HEK293 (cell line): Measurements from ENCODE around the gene PPP1R11.

ENCODE experiments used
- BCL6B ChIP-seq: fragments of 450-650 bp; formaldehyde crosslinking; IDR thresholded peaks from 2 replicates; pipeline ENCODE4 v1.5.1; 2017; ENCODE audit warnings: missing biosample characterization, missing genetic modification characterization
- CTCF ChIP-seq: fragments of 450-650 bp; formaldehyde crosslinking; IDR thresholded peaks from 2 replicates; pipeline ENCODE4 v1.5.1; 2016; ENCODE audit warnings: missing biosample characterization, missing genetic modification characterization
- MZF1 ChIP-seq: fragments of 450-650 bp; formaldehyde crosslinking; IDR thresholded peaks from 2 replicates; pipeline ENCODE4 v1.5.1; 2017; ENCODE audit warnings: missing biosample characterization, missing genetic modification characterization, borderline replicate concordance
- SALL2 ChIP-seq: fragments of 450-650 bp; formaldehyde crosslinking; IDR thresholded peaks from 2 replicates; pipeline ENCODE4 v1.5.0; 2017; ENCODE audit warnings: missing biosample characterization, mild to moderate bottlenecking, missing genetic modification characterization, borderline replicate concordance
- ZNF18 ChIP-seq: fragments of 450-650 bp; formaldehyde crosslinking; IDR thresholded peaks from 2 replicates; pipeline ENCODE4 v1.5.1; 2016; ENCODE audit warnings: missing biosample characterization, missing genetic modification characterization
- ZNF302 ChIP-seq: fragments of 450-650 bp; formaldehyde crosslinking; IDR thresholded peaks from 2 replicates; pipeline ENCODE4 v1.5.1; 2016; ENCODE audit warnings: missing biosample characterization, missing genetic modification characterization, low read depth
- ZNF433 ChIP-seq: fragments of 450-650 bp; formaldehyde crosslinking; IDR thresholded peaks from 2 replicates; pipeline ENCODE4 v1.5.1; 2016; ENCODE audit warnings: missing biosample characterization, missing genetic modification characterization, low read depth
- ZNF48 ChIP-seq: fragments of 450-650 bp; formaldehyde crosslinking; IDR thresholded peaks from 2 replicates; pipeline ENCODE4 v1.5.1; 2016; ENCODE audit warnings: missing biosample characterization, missing genetic modification characterization
- ZNF514 ChIP-seq: fragments of 450-650 bp; formaldehyde crosslinking; IDR thresholded peaks from 2 replicates; pipeline ENCODE4 v1.5.1; 2016; ENCODE audit warnings: missing biosample characterization, missing genetic modification characterization
- ZNF768 ChIP-seq: fragments of 450-650 bp; formaldehyde crosslinking; IDR thresholded peaks from 2 replicates; pipeline ENCODE4 v1.5.1; 2018; ENCODE audit warnings: missing biosample characterization, mild to moderate bottlenecking, missing genetic modification characterization

GRCh38 chr6:30111266-30111856 lies 44.4 kb downstream of the PPP1R11 start:
- no peak for TF ChIP-seq ZNF514 (tag by site-specific recombination)
- TF ChIP-seq CTCF: no peak
- no peak for TF ChIP-seq ZNF768 (tag by site-specific recombination)
- TF ChIP-seq ZNF433 (tag by site-specific recombination): no peak
- no peak for TF ChIP-seq ZNF48 (tag by site-specific recombination)
- TF ChIP-seq ZNF302 (tag by site-specific recombination): no peak
- no peak for TF ChIP-seq MZF1 (tag by site-specific recombination)
- no peak for TF ChIP-seq ZNF18
- TF ChIP-seq SALL2 (tag by site-specific recombination): no peak
- TF ChIP-seq BCL6B: no peak
